ENCODE measurements around the gene FBP1.

Gene FBP1

GRCh38 chr9:94586316-94586715 lies 53.0 kb downstream of the FBP1 start:
- no peak overlapping the region for H3K9ac ChIP-seq (ENCODE audit: low read depth, low read length, poor library complexity)
- H3K4ac ChIP-seq (ENCODE audit: low read length) = no peak overlapping the region
- H3K23ac ChIP-seq (ENCODE audit: low read depth, low read length, poor library complexity) = no peak overlapping the region
- H2BK5ac ChIP-seq (ENCODE audit: low read length) = no peak overlapping the region
- H3K4me2 ChIP-seq (ENCODE audit: insufficient read depth, low read length, poor library complexity, severe bottlenecking) = no peak overlapping the region
- no peaks in the 10 kb centered on the region for H3K79me1 ChIP-seq (ENCODE audit: low read depth, low read length)
- H3K4me3 ChIP-seq (ENCODE audit: low read length in 2 of 2) = no peak overlapping the region
- peaks cover 0 to 4% of the 10 kb centered on the region in 2 donors for H3K4me1 ChIP-seq (ENCODE audit: control insufficient read depth in 2 of 2, insufficient read depth in 1 of 2, low read depth in 1 of 2, low read length in 2 of 2)
- H3K9me3 ChIP-seq (replicated peaks in 1 of 2; ENCODE audit: control insufficient read depth in 2 of 2, insufficient read depth in 1 of 2, low read depth in 1 of 2, low read length in 2 of 2) = no peaks in the 10 kb centered on the region
- WGBS, 2 donors (ENCODE audit: extremely low coverage in 2 of 2, insufficient read length in 2 of 2, insufficient replicate concordance in 1 of 2) = no CpG with 5 or more reads among the region's 4 CpGs
- no peak overlapping the region for H2AK5ac ChIP-seq (ENCODE audit: low read depth, low read length)
- H2BK15ac ChIP-seq (ENCODE audit: low read length) = no peak overlapping the region
- H3K18ac ChIP-seq (ENCODE audit: low read length) = no peak overlapping the region
- no peaks in the 10 kb centered on the region for H3K27me3 ChIP-seq (ENCODE audit: control insufficient read depth in 3 of 3, insufficient read depth in 3 of 3, low read depth in 1 of 3, low read length in 3 of 3)
- H3K14ac ChIP-seq (ENCODE audit: low read length) = no peak overlapping the region
- H4K8ac ChIP-seq (ENCODE audit: low read depth, low read length) = no peak overlapping the region
- H2BK12ac ChIP-seq (ENCODE audit: low read length) = no peak overlapping the region
- no peak overlapping the region for H2AFZ ChIP-seq (ENCODE audit: low read length)
- H4K91ac ChIP-seq (ENCODE audit: low read depth, low read length, poor library complexity) = no peak overlapping the region
- no peak for DNase-seq (ENCODE audit: low spot score)
- H3K36me3 ChIP-seq (replicated peaks in 1 of 2; ENCODE audit: control insufficient read depth in 2 of 2, insufficient read depth in 2 of 2, low read length in 2 of 2) = no peaks in the 10 kb centered on the region
- no peak overlapping the region for H2BK120ac ChIP-seq (ENCODE audit: low read depth, low read length)
- no peak overlapping the region for H3K27ac ChIP-seq (replicated peaks; ENCODE audit: low read length)

- no peak overlapping the region for H2BK15ac ChIP-seq (ENCODE audit: low read length)
- H3K4me1 ChIP-seq (ENCODE audit: control insufficient read depth in 2 of 2, insufficient read depth in 1 of 2, low read depth in 1 of 2, low read length in 2 of 2) = peaks cover 0 to 4% of the 10 kb centered on the region in 2 donors
- H3K23ac ChIP-seq (ENCODE audit: low read depth, low read length, poor library complexity) = no peak overlapping the region
- H3K79me1 ChIP-seq (ENCODE audit: low read depth, low read length) = no peaks in the 10 kb centered on the region
- no peak overlapping the region for H4K91ac ChIP-seq (ENCODE audit: low read depth, low read length, poor library complexity)
- H3K27me3 ChIP-seq (ENCODE audit: control insufficient read depth in 3 of 3, insufficient read depth in 3 of 3, low read depth in 1 of 3, low read length in 3 of 3) = no peaks in the 10 kb centered on the region
- no peak overlapping the region for H3K18ac ChIP-seq (ENCODE audit: low read length)
- H2AFZ ChIP-seq (ENCODE audit: low read length) = no peak overlapping the region
- no peak overlapping the region for H3K9ac ChIP-seq (ENCODE audit: low read depth, low read length, poor library complexity)
- H3K36me3 ChIP-seq (replicated peaks in 1 of 2; ENCODE audit: control insufficient read depth in 2 of 2, insufficient read depth in 2 of 2, low read length in 2 of 2) = no peaks in the 10 kb centered on the region
- no peak overlapping the region for H3K4me2 ChIP-seq (ENCODE audit: insufficient read depth, low read length, poor library complexity, severe bottlenecking)
- no peak for DNase-seq (ENCODE audit: low spot score)
- H3K4me3 ChIP-seq (ENCODE audit: low read length in 2 of 2) = no peak overlapping the region
- no peak overlapping the region for H3K14ac ChIP-seq (ENCODE audit: low read length)
- H3K9me3 ChIP-seq (replicated peaks in 1 of 2; ENCODE audit: control insufficient read depth in 2 of 2, insufficient read depth in 1 of 2, low read depth in 1 of 2, low read length in 2 of 2) = no peaks in the 10 kb centered on the region
- H3K4ac ChIP-seq (ENCODE audit: low read length) = no peak overlapping the region
- H3K27ac ChIP-seq (replicated peaks; ENCODE audit: low read length) = no peak overlapping the region
- no peak overlapping the region for H2BK120ac ChIP-seq (ENCODE audit: low read depth, low read length)
- no peak overlapping the region for H2BK5ac ChIP-seq (ENCODE audit: low read length)
- H2AK5ac ChIP-seq (ENCODE audit: low read depth, low read length) = no peak overlapping the region
- WGBS, 2 donors (ENCODE audit: extremely low coverage in 2 of 2, insufficient read length in 2 of 2, insufficient replicate concordance in 1 of 2) = no CpG with 5 or more reads among the region's 6 CpGs
- no peak overlapping the region for H2BK12ac ChIP-seq (ENCODE audit: low read length)
- no peak overlapping the region for H4K8ac ChIP-seq (ENCODE audit: low read depth, low read length)
These were observed 54.8 kb downstream of the FBP1 start for GRCh38 chr9:94584555-94584954.

GRCh38 chr9:94581728-94582127 lies 57.6 kb downstream of the FBP1 start:
- no peak for DNase-seq (ENCODE audit: low spot score)
- Histone ChIP-seq H2BK120ac (ENCODE audit: low read depth, low read length) (no peak overlapping the region), H2BK12ac (ENCODE audit: low read length) (no peak overlapping the region), H3K4me3 (ENCODE audit: low read length in 2 of 2) (no peak overlapping the region), H2AK5ac (ENCODE audit: low read depth, low read length) (no peak overlapping the region), H3K9ac (ENCODE audit: low read depth, low read length, poor library complexity) (no peak overlapping the region), H3K4me1 (ENCODE audit: control insufficient read depth in 2 of 2, insufficient read depth in 1 of 2, low read depth in 1 of 2, low read length in 2 of 2) (no peaks in the 10 kb centered on the region), H2AFZ (ENCODE audit: low read length) (no peak overlapping the region), H4K91ac (ENCODE audit: low read depth, low read length, poor library complexity) (no peak overlapping the region), H3K18ac (ENCODE audit: low read length) (no peak overlapping the region), H3K79me1 (ENCODE audit: low read depth, low read length) (no peaks in the 10 kb centered on the region), H3K27ac (replicated peaks; ENCODE audit: low read length) (no peak overlapping the region), H3K4me2 (ENCODE audit: insufficient read depth, low read length, poor library complexity, severe bottlenecking) (no peak overlapping the region), H3K9me3 (replicated peaks in 1 of 2; ENCODE audit: control insufficient read depth in 2 of 2, insufficient read depth in 1 of 2, low read depth in 1 of 2, low read length in 2 of 2) (no peaks in the 10 kb centered on the region), H3K27me3 (ENCODE audit: control insufficient read depth in 3 of 3, insufficient read depth in 3 of 3, low read depth in 1 of 3, low read length in 3 of 3) (no peaks in the 10 kb centered on the region), H2BK15ac (ENCODE audit: low read length) (no peak overlapping the region), H3K23ac (ENCODE audit: low read depth, low read length, poor library complexity) (no peak overlapping the region), H2BK5ac (ENCODE audit: low read length) (no peak overlapping the region), H3K4ac (ENCODE audit: low read length) (no peak overlapping the region), H4K8ac (ENCODE audit: low read depth, low read length) (no peak overlapping the region), H3K36me3 (replicated peaks in 1 of 2; ENCODE audit: control insufficient read depth in 2 of 2, insufficient read depth in 2 of 2, low read length in 2 of 2) (no peaks in the 10 kb centered on the region), H3K14ac (ENCODE audit: low read length) (no peak overlapping the region)
- WGBS, 2 donors (ENCODE audit: extremely low coverage in 2 of 2, insufficient read length in 2 of 2, insufficient replicate concordance in 1 of 2) = no CpG with 5 or more reads among the region's 5 CpGs

- Histone ChIP-seq H2BK15ac (ENCODE audit: low read length) (no peak overlapping the region), H3K4me1 (ENCODE audit: control insufficient read depth in 2 of 2, insufficient read depth in 1 of 2, low read depth in 1 of 2, low read length in 2 of 2) (peaks cover 0 to 3% of the 10 kb centered on the region in 2 donors), H3K4ac (ENCODE audit: low read length) (no peak overlapping the region), H2BK12ac (ENCODE audit: low read length) (no peak overlapping the region), H2AK5ac (ENCODE audit: low read depth, low read length) (no peak overlapping the region), H3K27me3 (ENCODE audit: control insufficient read depth in 3 of 3, insufficient read depth in 3 of 3, low read depth in 1 of 3, low read length in 3 of 3) (no peaks in the 10 kb centered on the region), H4K8ac (ENCODE audit: low read depth, low read length) (no peak overlapping the region), H3K14ac (ENCODE audit: low read length) (no peak overlapping the region), H2AFZ (ENCODE audit: low read length) (peak overlapping the region; percentile 63), H3K4me3 (ENCODE audit: low read length in 2 of 2) (no peak overlapping the region), H3K36me3 (replicated peaks in 1 of 2; ENCODE audit: control insufficient read depth in 2 of 2, insufficient read depth in 2 of 2, low read length in 2 of 2) (no peaks in the 10 kb centered on the region), H3K18ac (ENCODE audit: low read length) (no peak overlapping the region), H3K23ac (ENCODE audit: low read depth, low read length, poor library complexity) (no peak overlapping the region), H2BK5ac (ENCODE audit: low read length) (no peak overlapping the region), H3K9me3 (replicated peaks in 1 of 2; ENCODE audit: control insufficient read depth in 2 of 2, insufficient read depth in 1 of 2, low read depth in 1 of 2, low read length in 2 of 2) (peaks cover 0 to 3% of the 10 kb centered on the region in 2 donors), H3K4me2 (ENCODE audit: insufficient read depth, low read length, poor library complexity, severe bottlenecking) (no peak overlapping the region), H4K91ac (ENCODE audit: low read depth, low read length, poor library complexity) (no peak overlapping the region), H3K79me1 (ENCODE audit: low read depth, low read length) (no peaks in the 10 kb centered on the region), H2BK120ac (ENCODE audit: low read depth, low read length) (no peak overlapping the region), H3K9ac (ENCODE audit: low read depth, low read length, poor library complexity) (no peak overlapping the region), H3K27ac (replicated peaks; ENCODE audit: low read length) (no peak overlapping the region)
- no peak for DNase-seq (ENCODE audit: low spot score)
- no CpG with 5 or more reads among the region's 2 CpGs for WGBS, 2 donors (ENCODE audit: extremely low coverage in 2 of 2, insufficient read length in 2 of 2, insufficient replicate concordance in 1 of 2)
These were observed 61.7 kb downstream of the FBP1 start for GRCh38 chr9:94577571-94577970.
